IMR-90 (cell line): ENCODE data around the gene APLF. TPM values are rescaled to one million over a fixed set of nuclear protein-coding genes. Genes with fewer than 3 reads are reported as not detected.
A peak's percentile ranks its signal among the peaks of the same experiment; 100 is the strongest.

Experiments
- ATAC-seq: fragments of 200-7000 bp; cut with Tn5 transposase; 2 replicates; pipeline ENCODE4 v1.9.1; 2020; ENCODE audit warnings: low read depth, mild to moderate bottlenecking, moderate library complexity
- Bru-seq: library from RNA; stranded (reverse); fragments of 400-500 nt; gene quantifications from one replicate; lab custom pipeline; 2021; lab: Mats Ljungman, UMichigan
- BruChase-seq, 2 experiments: library from RNA; stranded (reverse); fragments of 400-500 nt; gene quantifications; one replicate each; lab custom pipeline; 2021; lab: Mats Ljungman, UMichigan
- BruUV-seq: library from RNA; stranded (reverse); fragments of 400-500 nt; replicated peaks from 2 replicates; lab custom pipeline; 2021; lab: Mats Ljungman, UMichigan
- CTCF ChIA-PET: fragments of 300-600 bp; formaldehyde crosslinking; extraction: SDS; loops from one replicate; lab custom pipeline; 2021; ENCODE audit warnings: antibody characterized with exemption; lab: Yijun Ruan, JAX
- POLR2A ChIA-PET: fragments of 300-600 bp; sonication (Branson Sonifier 250); formaldehyde crosslinking; loops from one replicate; lab custom pipeline; 2022; ENCODE audit warnings: antibody characterized with exemption; ENCODE audit not compliant: unreplicated experiment; lab: Charles Lee
- DNase-seq: peaks from one replicate; pipeline ENCODE4 v3.0.0; 2013
- H2AFZ ChIP-seq: replicated peaks from 2 replicates; pipeline ENCODE3; 2013; ENCODE audit warnings: low read length, mild to moderate bottlenecking; ENCODE audit not compliant: poor library complexity
- H2AK5ac ChIP-seq: 2 replicates; pipeline ENCODE4 v1.6.1; 2013; ENCODE audit warnings: low read depth, low read length, inconsistent platforms
- H2AK9ac ChIP-seq: replicated peaks from 2 replicates; pipeline ENCODE3; 2013; ENCODE audit warnings: mild to moderate bottlenecking, low read depth, low read length, moderate library complexity; ENCODE audit not compliant: poor library complexity
- H2BK120ac ChIP-seq: 2 replicates; pipeline ENCODE4 v1.6.1; 2013; ENCODE audit warnings: low read depth, low read length, inconsistent platforms
- H2BK15ac ChIP-seq: 3 replicates; pipeline ENCODE4 v1.6.1; 2013; ENCODE audit warnings: low read depth, low read length, inconsistent platforms
- H2BK20ac ChIP-seq: 2 replicates; pipeline ENCODE4 v1.6.1; 2013; ENCODE audit warnings: low read depth, mild to moderate bottlenecking, inconsistent platforms, low read length, moderate library complexity
- H2BK5ac ChIP-seq: 2 replicates; pipeline ENCODE4 v1.6.1; 2013; ENCODE audit warnings: mild to moderate bottlenecking, low read depth, low read length, inconsistent platforms; ENCODE audit not compliant: poor library complexity, severe bottlenecking
- H3K14ac ChIP-seq: replicated peaks from 2 replicates; pipeline ENCODE4 v1.6.1; 2013; ENCODE audit warnings: low read depth, low read length, inconsistent platforms
- H3K18ac ChIP-seq: 2 replicates; pipeline ENCODE4 v1.6.1; 2013; ENCODE audit warnings: low read depth, low read length, control low read depth
- H3K23ac ChIP-seq: 2 replicates; pipeline ENCODE4 v1.6.1; 2013; ENCODE audit warnings: low read depth, low read length, inconsistent platforms
- H3K27ac ChIP-seq: 2 replicates; pipeline ENCODE4 v1.5.1; 2013; ENCODE audit warnings: mild to moderate bottlenecking, control low read depth, low read length; ENCODE audit not compliant: insufficient read depth
- H3K27me3 ChIP-seq: 2 replicates; pipeline ENCODE4 v1.6.1; 2013; ENCODE audit warnings: low read length; ENCODE audit not compliant: control insufficient read depth, insufficient read depth
- H3K36me3 ChIP-seq: 2 replicates; pipeline ENCODE4 v1.6.1; 2013; ENCODE audit warnings: low read length, mixed read lengths; ENCODE audit not compliant: control insufficient read depth, insufficient read depth
- H3K4ac ChIP-seq: 2 replicates; pipeline ENCODE4 v1.6.1; 2013; ENCODE audit warnings: low read depth, low read length, inconsistent platforms
- H3K4me1 ChIP-seq: 2 replicates; pipeline ENCODE4 v1.6.1; 2013; ENCODE audit warnings: low read length, mixed read lengths; ENCODE audit not compliant: control insufficient read depth, insufficient read depth
- H3K4me2 ChIP-seq: 2 replicates; pipeline ENCODE4 v1.6.1; 2013; ENCODE audit warnings: low read depth, mild to moderate bottlenecking, control low read depth, low read length, moderate library complexity
- H3K4me3 ChIP-seq: 2 replicates; pipeline ENCODE4 v1.5.1; 2013; ENCODE audit warnings: low read depth, mild to moderate bottlenecking, control low read depth, low read length, moderate library complexity; ENCODE audit not compliant: insufficient read depth
- H3K56ac ChIP-seq: 2 replicates; pipeline ENCODE4 v1.6.1; 2013; ENCODE audit warnings: low read length, inconsistent platforms; ENCODE audit not compliant: insufficient read depth; ENCODE audit errors: extremely low read depth
- H3K79me1 ChIP-seq, 2 experiments: 2 replicates each; pipeline ENCODE4 v1.6.1; 2013; ENCODE audit warnings: low read length in 2 of 2, inconsistent platforms in 1 of 2, low read depth in 1 of 2
- H3K9ac ChIP-seq: 2 replicates; pipeline ENCODE4 v1.6.1; 2013; ENCODE audit warnings: low read depth, low read length, control low read depth
- H3K9me1 ChIP-seq: 2 replicates; pipeline ENCODE4 v1.6.1; 2013; ENCODE audit warnings: low read length, inconsistent platforms; ENCODE audit not compliant: insufficient read depth
- H3K9me3 ChIP-seq: 2 replicates; pipeline ENCODE4 v1.6.1; 2013; ENCODE audit warnings: low read length; ENCODE audit not compliant: control insufficient read depth, insufficient read depth
- H4K20me1 ChIP-seq: 2 replicates; pipeline ENCODE4 v1.6.1; 2013; ENCODE audit warnings: low read length, inconsistent platforms; ENCODE audit not compliant: insufficient read depth
- H4K5ac ChIP-seq: 2 replicates; pipeline ENCODE4 v1.6.1; 2013; ENCODE audit warnings: mild to moderate bottlenecking, low read depth, low read length, control low read depth
- H4K8ac ChIP-seq, 2 experiments: 2 replicates each; pipeline ENCODE4 v1.6.1; 2013; ENCODE audit warnings: low read depth in 2 of 2, low read length in 2 of 2, control low read depth in 1 of 2, inconsistent platforms in 1 of 2
- H4K91ac ChIP-seq: 2 replicates; pipeline ENCODE4 v1.6.1; 2013; ENCODE audit warnings: low read depth, low read length, inconsistent platforms; ENCODE audit not compliant: insufficient read depth
- CEBPB ChIP-seq: IDR thresholded peaks from 2 replicates; pipeline ENCODE4 v1.6.1; 2012; ENCODE audit warnings: low read depth, low read length, improper control_type of control experiment
- CHD1 ChIP-seq: IDR thresholded peaks from 2 replicates; pipeline ENCODE4 v1.6.1; 2012; ENCODE audit warnings: low read depth, low read length, improper control_type of control experiment
- ELK1 ChIP-seq: fragments of 150-350 bp; IDR thresholded peaks from 2 replicates; pipeline ENCODE4 v1.6.1; 2016; ENCODE audit warnings: low read depth, mild to moderate bottlenecking, low read length, moderate library complexity, borderline replicate concordance
- FOS ChIP-seq: fragments of 150-350 bp; IDR thresholded peaks from 2 replicates; pipeline ENCODE4 v1.6.1; 2016; ENCODE audit warnings: low read depth, low read length
- MAZ ChIP-seq: IDR thresholded peaks from 2 replicates; pipeline ENCODE4 v1.6.1; 2012; ENCODE audit warnings: low read depth, mild to moderate bottlenecking, low read length, improper control_type of control experiment, moderate library complexity, borderline replicate concordance
- MXI1 ChIP-seq: IDR thresholded peaks from 2 replicates; pipeline ENCODE4 v1.6.1; 2012; ENCODE audit warnings: low read depth, mild to moderate bottlenecking, low read length, moderate library complexity, borderline replicate concordance
- NFE2L2 ChIP-seq: fragments of 150-350 bp; IDR thresholded peaks from 2 replicates; pipeline ENCODE4 v1.6.1; 2016; ENCODE audit warnings: low read depth, mild to moderate bottlenecking, low read length
- POLR2A ChIP-seq: IDR thresholded peaks from 2 replicates; pipeline ENCODE4 v1.6.1; 2012; ENCODE audit warnings: mild to moderate bottlenecking, low read depth, low read length
- RCOR1 ChIP-seq: IDR thresholded peaks from 2 replicates; pipeline ENCODE4 v1.6.1; 2012; ENCODE audit warnings: mild to moderate bottlenecking, low read length, improper control_type of control experiment; ENCODE audit not compliant: insufficient replicate concordance
- WGBS, 2 experiments: methylation state at CpG; one replicate each; pipeline versions ENCODE4 v1.1.5 to v1.1.7; 2013; ENCODE audit warnings: missing lambda C conversion rate in 2 of 2; ENCODE audit not compliant: insufficient read length in 1 of 2; ENCODE audit errors: extremely low coverage in 2 of 2; 5-methylcytosine and 5-hydroxymethylcytosine counted together
- dilution Hi-C: fragments of 300-500 bp; cut with HindIII; formaldehyde crosslinking; loops from one replicate; pipeline ENCODE4 v1.14.3; 2018; ENCODE audit warnings: low sequenced_read_pairs; ENCODE audit not compliant: unreplicated experiment
- in situ Hi-C: fragments of 300-500 bp; cut with MboI; formaldehyde crosslinking; loops from 3 replicates; pipeline ENCODE4 v1.14.3; 2019; ENCODE audit warnings: low sequenced_read_pairs, inconsistent platforms, mixed read lengths
- intact Hi-C: fragments of 100-400 bp; cut with micrococcal nuclease; formaldehyde crosslinking; loops from 2 replicates; pipeline ENCODE4 v1.10.0; 2022
- long read RNA-seq: library from polyadenylated mRNA; unstranded; transcript quantifications from one replicate; pipeline ENCODE4 v2.0.0, GENCODE V29; 2021; ENCODE audit not compliant: unreplicated experiment
- polyA plus RNA-seq, 3 experiments: library from polyadenylated mRNA; depleted of rRNA; stranded (reverse); fragments of >200 nt; gene quantifications; 2 replicates each; pipeline ENCODE4 v1.2.3, GENCODE V29; 2012; ENCODE audit warnings: low replicate concordance in 1 of 3
- total RNA-seq: library from RNA; depleted of rRNA; stranded (reverse); fragments of >200 nt; gene quantifications from 2 replicates; pipeline ENCODE4 v1.2.3, GENCODE V29; 2012; rRNA removed

The APLF gene
- total RNA-seq, result 2.3 and 3.3 TPM in 2 replicates
- polyA plus RNA-seq (2012; rRNA removed), result 1.2 and 1.5 TPM in 2 replicates
- polyA plus RNA-seq (2012; cell fraction: cytosol; rRNA removed), result 0.30 and 0.50 TPM in 2 replicates
- 0.17 and 1.8 TPM in 2 replicates for polyA plus RNA-seq (2012; cell fraction: nucleus; rRNA removed; ENCODE audit: low replicate concordance)
- Bru-seq, nascent RNA, result percentile 47 among the genes with signal in this experiment
- BruChase-seq, experiment 1, labeled RNA remaining after a 6-hour chase, result percentile 44 among the genes with signal in this experiment
- percentile 52 among the genes with signal in this experiment for BruChase-seq, experiment 2, labeled RNA remaining after a 2-hour chase
- long read RNA-seq, partial matches to known transcripts, result 0 of 6 reads
- long read RNA-seq, other reads (novel, unspliced or antisense), result 3 of 6 reads

GRCh38 chr2:68467077-68467960, at the start of gene APLF, which contains the start of gene FBXO48:
APLF (plus strand) TSS chr2:68467585; CDS start chr2:68467732, 147 bp downstream.
FBXO48 (minus strand) TSS chr2:68467294; CDS start chr2:68465145, 2,149 bp downstream.
- intact Hi-C loops (loop anchor here (5.0 to 10.0 kb wide), 3 partner anchors 547 to 1360 kb away; partner anchors contain the start of genes ANTXR1 and GMCL1), dilution Hi-C loops (no loop called here)
- H4K5ac ChIP-seq, result peak within 1 kb of the TSS; percentile 18; the same call in 1 of the 2 replicates

More at GRCh38 chr2:68467077-68467960, at the start of gene APLF, which contains the start of gene FBXO48:
- no peak within 1 kb of the TSS; the same call in 2 of the 3 replicates for H2BK15ac ChIP-seq
- ChIA-PET POLR2A (interaction anchor here (0.5 to 0.6 kb wide), 3 partner anchors 271 to 903 kb away, joined by 3 to 4 read pairs (median 4); no protein-coding TSS in a partner anchor), CTCF (interaction anchor here (0.6 to 1.2 kb wide), 4 partner anchors 26 to 460 kb away, joined by 3 to 4 read pairs (median 3); no protein-coding TSS in a partner anchor)
- peak within 1 kb of the TSS; percentile 63 for H3K27ac ChIP-seq
- H3K23ac ChIP-seq, result peak within 1 kb of the TSS; percentile 96
- peak within 1 kb of the TSS; percentile 91 for H3K14ac ChIP-seq
- H4K20me1 ChIP-seq, result no peaks in the 10 kb centered on the region
- in situ Hi-C loops, result loop anchor here (10.0 kb wide), 1 partner anchor 457 kb away; no protein-coding TSS in a partner anchor
- H3K18ac ChIP-seq, result peak within 1 kb of the TSS; percentile 16; the same call in 1 of the 2 replicates
- H3K9me1 ChIP-seq, result 0 out of 2 replicates have a peak, but pooled peaks cover 2% of the 10 kb centered on the region
- peak within 1 kb of the TSS; percentile 84 for H3K4ac ChIP-seq
- peak within 1 kb of the TSS; percentile 79 for H3K9ac ChIP-seq
- peak within 1 kb of the TSS; percentile 75 for H3K4me3 ChIP-seq
- H4K91ac ChIP-seq, result peak within 1 kb of the TSS; percentile 86
- H2BK5ac ChIP-seq, result peak within 1 kb of the TSS; percentile 74
- H2AK9ac ChIP-seq, result peak within 1 kb of the TSS; percentile 87
- no peaks in the 10 kb centered on the region for H3K27me3 ChIP-seq
- no peaks in the 10 kb centered on the region for H3K36me3 ChIP-seq
- peak within 1 kb of the TSS; percentile 21 to 83; a peak in 2 of 4 replicates for H4K8ac ChIP-seq
- H3K9me3 ChIP-seq, result no peaks in the 10 kb centered on the region
- no peak within 1 kb of the TSS for H2BK20ac ChIP-seq
- DNase-seq, result peak; percentile 99
- no TSS peak for BruUV-seq
- peaks cover 5 to 13% of the 10 kb centered on the region in 2 experiments for H3K79me1 ChIP-seq
- peak within 1 kb of the TSS; percentile 71; the same call in 1 of the 2 replicates for H2AK5ac ChIP-seq
- peak; percentile 96 for ATAC-seq
- peak within 1 kb of the TSS; percentile 97 for H3K4me2 ChIP-seq
- TF ChIP-seq RCOR1 (no peak), CEBPB (peak; percentile 98), MAZ (peak; percentile 97), FOS (0 out of 2 replicates have a peak, but pooled peaks have one; percentile 20), POLR2A (peak; percentile 91), MXI1 (peak; percentile 66; the same call in 1 of the 2 replicates), NFE2L2 (no peak), ELK1 (no peak), CHD1 (0 out of 2 replicates have a peak, but pooled peaks have one; percentile 38)
- WGBS, 2 experiments, result 0% methylated on average over 29 of the region's 82 CpGs; no CpG with 5 or more reads in 1 of the 2 experiments
- peak within 1 kb of the TSS; percentile 53; the same call in 1 of the 2 replicates for H3K56ac ChIP-seq
- H2AFZ ChIP-seq, result peak within 1 kb of the TSS; percentile 100
- H2BK120ac ChIP-seq, result peak within 1 kb of the TSS; percentile 73
- H3K4me1 ChIP-seq, result peaks cover 3% of the 10 kb centered on the region; the same call in 1 of the 2 replicates
